HG02759 (cell line): Measurements from ENCODE around the gene ARHGAP12.
"Not testable (repeated sequence)": the region's sequence is repeated elsewhere in the genome, so short reads cannot be mapped to it uniquely, and the experiment has no call there.

ENCODE experiments used
- ATAC-seq: cut with Tn5 transposase; IDR thresholded peaks from one replicate; pipeline ENCODE4 v1.9.1; 2021; ENCODE audit warnings: mild to moderate bottlenecking, moderate library complexity; ENCODE audit not compliant: unreplicated experiment

The ARHGAP12 gene

DNA sequence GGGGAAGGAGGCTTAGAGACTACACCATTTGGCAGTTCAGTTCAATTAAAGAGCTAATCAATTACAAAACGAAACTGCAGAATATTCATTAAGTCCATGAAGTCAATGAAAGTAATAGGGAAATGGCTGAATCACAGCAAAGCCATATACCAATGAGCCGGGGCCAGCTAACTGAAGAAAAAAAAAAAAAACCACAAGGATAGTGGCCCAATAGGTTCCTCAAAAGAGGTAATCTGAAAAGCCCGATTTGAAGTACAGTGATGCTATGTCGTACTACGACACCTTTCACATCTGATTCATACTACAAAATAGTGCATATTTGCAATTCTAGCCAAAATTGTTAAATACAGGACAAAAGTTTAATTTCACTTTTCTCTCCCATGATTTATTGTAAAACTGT is 2.5 kb downstream of the ARHGAP12 start:
- ATAC-seq = no peak

DNA sequence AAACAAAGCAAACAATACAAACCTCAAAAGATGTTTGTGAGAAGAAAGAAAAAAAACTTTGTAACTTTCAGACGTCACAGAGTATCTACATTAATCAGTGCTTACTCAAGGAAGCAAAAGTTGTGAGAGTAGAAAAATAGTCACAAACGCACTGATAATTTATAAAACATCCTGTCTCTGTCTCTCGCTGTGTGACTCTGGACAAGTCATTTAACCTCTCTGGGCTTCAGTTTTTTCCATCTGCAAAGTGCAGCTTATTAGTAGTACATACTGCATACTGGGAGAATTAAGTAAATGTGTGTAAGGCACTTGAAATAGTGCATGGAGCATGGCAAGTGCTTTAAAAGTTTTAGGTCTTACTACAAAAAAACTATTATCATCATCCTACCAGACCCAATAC is 3.8 kb downstream of the ARHGAP12 start:
- no peak for ATAC-seq

- ATAC-seq = no peak
These were observed 5.2 kb downstream of the ARHGAP12 start for GRCh38 chr10:31923389-31923788.

- peak; percentile 64 for ATAC-seq
These were observed 7.6 kb downstream of the ARHGAP12 start for GRCh38 chr10:31921031-31921430.

GRCh38 chr10:31920538-31920937 is 8.1 kb downstream of the ARHGAP12 start:
- peak; percentile 45 for ATAC-seq

DNA sequence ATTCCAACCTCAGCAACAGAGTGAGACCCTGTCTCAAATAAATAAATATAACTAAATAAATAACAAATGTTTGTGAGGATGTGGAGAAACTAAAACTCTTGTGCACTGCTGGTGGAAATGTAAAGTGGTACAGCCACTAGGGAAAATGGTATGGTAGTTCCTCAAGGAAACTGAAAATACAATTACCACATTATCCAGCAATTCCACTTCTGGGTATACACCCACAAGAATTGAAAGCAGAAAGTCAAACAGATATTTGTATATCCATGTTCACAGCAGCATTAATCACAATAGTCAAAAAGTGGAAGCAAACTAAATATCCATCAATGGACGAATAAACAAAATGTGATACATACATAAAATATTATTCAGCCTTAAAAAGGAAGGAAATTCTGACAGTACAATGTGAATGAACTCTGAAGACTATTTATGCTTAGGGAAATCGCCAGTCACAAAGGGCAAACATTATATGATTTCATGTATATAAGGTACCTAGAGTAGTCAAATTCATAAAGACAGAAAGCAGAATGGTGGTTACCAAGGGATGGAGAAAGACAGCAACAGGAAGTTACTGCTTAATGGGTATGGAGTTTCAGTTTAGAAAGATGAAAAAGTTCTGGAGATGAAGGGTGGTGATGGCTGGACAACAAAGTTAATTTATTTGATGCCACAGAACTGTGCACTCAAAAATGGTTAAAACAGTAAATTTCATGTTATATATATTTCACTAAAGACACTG is 9.8 kb downstream of the ARHGAP12 start:
- ATAC-seq = no peak

- no peak for ATAC-seq
These were observed 14.3 kb downstream of the ARHGAP12 start for GRCh38 chr10:31914370-31914769.

DNA sequence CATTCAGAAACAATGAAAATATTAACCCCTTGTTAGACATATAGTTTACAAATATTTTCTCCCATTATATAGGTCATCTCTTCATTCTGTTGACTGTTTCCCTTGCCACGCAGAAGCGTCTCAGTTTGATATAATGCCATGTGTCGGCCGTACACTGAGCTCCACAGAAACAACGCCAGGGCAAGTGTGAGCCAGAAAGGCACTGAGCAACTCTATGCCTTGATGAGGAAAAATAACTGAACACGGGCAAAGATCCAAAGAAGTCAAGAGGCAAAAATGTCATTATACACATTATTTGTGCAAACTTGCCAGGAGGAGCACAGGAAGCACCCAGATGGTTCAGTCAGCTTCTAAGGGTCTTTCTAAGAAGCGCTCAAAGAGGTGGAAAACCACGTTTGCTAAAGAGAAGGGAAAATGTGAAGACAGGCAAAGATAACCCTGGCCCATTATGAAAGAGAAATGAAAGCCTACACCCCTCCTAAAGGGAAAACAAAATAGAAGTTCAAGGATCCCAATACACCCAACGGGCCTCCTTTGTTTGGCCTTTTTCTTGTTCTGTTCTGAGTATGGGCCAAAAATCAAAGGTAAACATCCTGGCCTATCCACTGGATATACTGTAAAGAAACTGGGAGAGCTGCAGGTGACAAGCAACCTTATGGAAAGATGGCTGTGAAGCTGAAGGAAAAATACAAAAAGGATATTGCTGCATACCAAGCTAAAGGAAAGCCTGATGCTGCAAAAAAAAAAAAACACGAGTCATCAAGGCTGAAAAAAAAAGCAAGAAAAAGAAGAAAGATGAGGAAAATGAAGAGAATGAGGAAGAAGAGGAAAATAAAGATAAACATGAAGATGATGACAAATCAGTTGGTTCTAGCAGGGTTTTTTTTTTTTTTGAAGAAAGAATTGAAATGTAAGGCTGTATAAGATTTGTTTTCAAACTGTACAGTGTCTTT is 15.5 kb downstream of the ARHGAP12 start:
- ATAC-seq = no peak

- no peak for ATAC-seq
These were observed 16.3 kb downstream of the ARHGAP12 start for GRCh38 chr10:31912289-31912688.

DNA sequence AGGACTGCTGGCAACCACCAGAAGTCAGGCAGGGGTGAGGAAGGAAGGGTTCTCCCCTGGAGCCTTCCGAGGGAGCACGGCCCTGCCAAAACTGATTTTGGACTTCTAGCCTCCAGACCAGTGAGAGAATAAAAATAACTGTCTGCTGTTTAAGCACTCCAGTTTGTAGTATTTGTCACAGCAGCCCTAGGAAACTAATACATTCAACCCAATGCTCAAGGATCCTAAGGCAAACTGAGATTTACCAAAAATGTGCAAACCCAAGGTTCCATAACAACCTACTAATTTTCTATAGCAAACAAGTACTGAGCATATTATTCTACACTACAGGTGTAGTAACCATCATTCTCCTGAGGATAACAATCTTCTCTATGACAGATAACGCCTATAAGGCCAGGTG is 18.6 kb downstream of the ARHGAP12 start:
- ATAC-seq = no peak

GRCh38 chr10:31908157-31908556 is 20.5 kb downstream of the ARHGAP12 start:
- no peak for ATAC-seq

GRCh38 chr10:31906039-31906438 is 22.6 kb downstream of the ARHGAP12 start:
- ATAC-seq = no peak

- ATAC-seq = no peak
These were observed 23.0 kb downstream of the ARHGAP12 start for GRCh38 chr10:31905586-31905985.

- ATAC-seq = no peak
These were observed 26.0 kb downstream of the ARHGAP12 start for GRCh38 chr10:31902625-31903024.

- no peak for ATAC-seq
These were observed 31.1 kb downstream of the ARHGAP12 start for GRCh38 chr10:31897506-31897905.

- no peak for ATAC-seq
These were observed 31.7 kb downstream of the ARHGAP12 start for GRCh38 chr10:31896968-31897384.

GRCh38 chr10:31895722-31896121 is 32.9 kb downstream of the ARHGAP12 start:
- not testable (repeated sequence) for ATAC-seq

DNA sequence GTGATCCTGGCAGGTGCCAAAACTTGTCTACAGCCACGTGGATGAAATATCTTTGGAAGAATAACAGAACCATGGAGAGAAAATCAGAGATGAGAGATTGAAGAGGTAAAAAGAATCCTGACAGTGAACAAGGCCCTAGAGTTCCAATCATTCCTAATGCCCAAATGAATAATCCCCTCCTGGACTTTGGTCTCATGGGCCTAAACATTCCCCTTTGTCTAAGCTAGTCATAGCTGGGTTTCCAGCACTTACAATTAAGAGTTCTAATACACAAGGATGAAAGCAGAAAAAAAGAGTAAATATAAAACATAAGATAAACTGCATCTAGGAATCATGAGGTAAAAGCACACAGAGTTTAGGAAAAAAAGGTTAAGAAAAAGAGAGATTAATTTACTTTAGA is 40.2 kb downstream of the ARHGAP12 start:
- ATAC-seq = no peak

GRCh38 chr10:31887850-31888249 is 40.8 kb downstream of the ARHGAP12 start:
- no peak for ATAC-seq

DNA sequence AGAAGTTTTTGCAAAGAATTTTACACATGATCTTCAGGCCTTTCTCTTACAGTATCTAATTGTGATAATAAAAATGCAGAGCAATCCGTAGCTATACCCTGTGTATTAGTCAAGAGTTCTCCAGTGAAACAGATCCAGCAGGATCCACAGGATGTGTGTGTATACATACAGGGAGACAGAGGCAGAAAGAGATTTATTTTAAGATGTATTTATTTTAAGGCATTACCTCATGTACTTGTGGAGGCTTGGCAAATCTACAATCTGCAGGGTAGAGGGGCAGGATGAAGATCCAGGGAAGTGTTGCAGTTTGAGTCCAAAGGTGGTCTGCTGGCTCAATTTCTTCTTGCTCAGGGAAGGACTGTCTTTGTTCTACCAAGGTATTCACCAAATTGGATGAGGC is 41.7 kb downstream of the ARHGAP12 start:
- no peak for ATAC-seq

DNA sequence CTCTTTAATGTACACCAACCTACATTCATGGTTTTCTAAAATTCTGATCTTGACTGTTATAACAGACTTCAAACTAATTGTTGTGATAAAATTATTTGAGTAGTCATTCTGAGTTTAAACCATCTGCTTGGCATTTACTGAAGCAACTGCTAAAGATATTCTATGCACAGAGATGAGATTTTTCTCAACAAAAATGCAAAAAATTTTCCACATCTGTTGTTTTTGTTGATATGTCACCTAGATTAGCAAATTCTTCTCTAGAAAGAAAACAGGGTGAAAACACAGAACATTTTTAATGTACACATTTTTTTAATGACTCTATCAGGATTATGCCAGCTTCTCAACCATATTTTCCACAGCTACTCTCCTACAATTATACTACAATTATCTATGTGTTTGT is 42.7 kb downstream of the ARHGAP12 start:
- ATAC-seq = no peak

GRCh38 chr10:31884386-31884785 is 44.2 kb downstream of the ARHGAP12 start:
- no peak for ATAC-seq
